ENCODE measurements around the gene CD82. TPM values are rescaled to one million over a fixed set of nuclear protein-coding genes. Genes with fewer than 3 reads are reported as not detected.

The CD82 gene
- 10 to 100 TPM; 18.9 to 69.4 (median 48.6) TPM for total RNA-seq
- long read RNA-seq, transcript CD82-201 (10 exons, 2,289 nt) = major isoform, 7 of 9 reads
- long read RNA-seq, partial matches to known transcripts = 1 of 9 reads
- long read RNA-seq, other reads (novel, unspliced or antisense) = 1 of 9 reads

DNA sequence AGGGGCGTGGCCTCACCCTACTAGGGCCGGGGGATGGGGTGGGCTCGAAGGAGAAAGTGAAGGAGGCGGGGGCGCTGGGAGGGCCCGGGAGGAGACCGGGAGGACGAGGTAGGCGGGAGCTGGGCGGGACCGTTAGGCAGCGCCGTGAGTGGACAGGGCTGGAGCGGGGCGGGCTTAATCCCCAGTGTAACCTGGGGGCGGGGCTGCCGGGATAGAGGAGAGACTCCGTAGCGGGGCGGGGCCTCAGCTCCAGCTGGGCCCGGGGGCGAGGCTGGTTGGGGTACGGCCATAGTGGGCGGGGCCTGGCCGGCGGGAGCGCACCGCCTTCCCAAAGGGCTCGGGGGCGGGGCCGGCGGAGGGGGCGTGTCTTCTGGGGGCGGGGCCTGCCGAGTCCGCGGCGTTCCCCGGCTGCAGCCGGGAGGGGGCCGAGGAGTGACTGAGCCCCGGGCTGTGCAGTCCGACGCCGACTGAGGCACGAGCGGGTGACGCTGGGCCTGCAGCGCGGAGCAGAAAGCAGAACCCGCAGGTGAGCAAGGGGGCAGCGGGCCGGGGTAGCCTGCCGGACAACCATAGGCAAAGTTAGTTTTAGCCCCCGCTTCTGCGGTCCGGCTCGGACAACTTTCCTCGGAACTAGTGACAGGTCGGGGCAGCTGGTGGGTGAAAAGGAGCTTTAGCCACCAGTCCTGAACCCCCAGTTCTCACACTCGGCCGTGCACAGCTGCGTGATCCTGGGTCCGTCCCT, at the start of gene CD82:
CD82 (plus strand) TSS at position 453 of the 742 bp plus-strand sequence. CDS start 29,000 bp downstream, outside the sequence.
- Histone ChIP-seq H3K27me3 (no peaks in the 10 kb centered on the region), H3K36me3 (no peaks in the 10 kb centered on the region), H3K9me3 (no peaks in the 10 kb centered on the region), H3K4me1 (peaks cover 0 to 20% (median 9%) of the 10 kb centered on the region in 4 donors), H3K27ac (peak within 1 kb of the TSS; percentile 93 to 98 (median 93)), H3K4me3 (peak within 1 kb of the TSS; percentile 67 to 70 (median 67))
- 0% methylated on average over 3 of the region's 64 CpGs for WGBS (ENCODE audit: insufficient coverage, low coverage, low lambda C conversion rate, missing lambda C conversion rate)
- intact Hi-C loops (cut with DNase I) = no loop called here
- ATAC-seq = peak; percentile 87 to 96 (median 93)
- TF ChIP-seq POLR2A (IDR thresholded peaks at IDR 0.05) (peak; percentile 85), CTCF (IDR thresholded peaks at IDR 0.05) (peak; percentile 21 to 39 (median 32))
- DNase-seq = peak; percentile 100

DNA sequence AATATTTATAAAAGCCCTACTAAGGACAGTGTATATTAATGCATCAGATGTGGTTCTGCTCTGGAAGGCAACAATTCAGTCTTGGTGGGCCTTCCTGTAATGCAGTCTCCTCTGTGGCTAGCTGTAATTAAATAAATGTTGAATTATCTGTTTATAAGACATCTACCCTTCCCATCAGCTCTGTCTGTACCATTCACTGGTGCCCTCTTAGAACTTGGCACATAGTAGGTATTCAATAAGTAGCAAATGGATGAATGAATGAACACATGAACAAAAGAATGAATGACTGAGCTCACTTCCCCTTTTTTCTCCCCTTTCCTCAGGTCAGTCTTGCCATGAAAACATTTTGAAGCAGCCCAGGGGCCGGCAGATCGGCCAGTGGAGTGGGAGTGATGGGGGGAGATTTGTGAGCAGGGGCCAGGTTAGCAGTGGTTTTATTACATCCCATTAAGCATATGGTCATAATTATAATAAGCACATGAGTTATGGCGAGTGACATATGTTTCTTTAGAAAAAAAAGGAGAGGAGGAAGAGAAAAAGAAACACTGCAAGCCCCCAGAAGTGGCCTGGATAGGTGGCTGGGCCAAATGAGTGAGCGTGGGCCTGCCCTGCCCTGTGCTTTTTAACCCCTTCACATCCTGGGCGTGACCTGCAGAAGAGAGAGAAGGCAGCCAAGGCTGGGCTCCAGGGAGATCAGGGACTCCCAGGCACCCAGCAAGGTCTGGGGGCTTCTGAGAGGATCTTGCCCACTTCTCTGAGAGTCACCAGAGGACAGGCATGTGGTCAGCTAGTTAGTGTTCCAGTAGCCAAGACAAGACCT, 48.6 kb upstream of the CD82 start:
- no peak overlapping the region for H3K4me3 ChIP-seq
- ATAC-seq (no peak), DNase-seq (no peak)
- intact Hi-C loops (cut with DNase I) = no loop called here
- 71% methylated on average over 4 of the region's 5 CpGs for WGBS (ENCODE audit: insufficient coverage, low coverage, low lambda C conversion rate, missing lambda C conversion rate)
- TF ChIP-seq POLR2A (IDR thresholded peaks at IDR 0.05) = no peak
- TF ChIP-seq CTCF (IDR thresholded peaks at IDR 0.05) = no peak
- no peaks in the 10 kb centered on the region for H3K4me1 ChIP-seq
- no peaks in the 10 kb centered on the region for H3K36me3 ChIP-seq
- no peaks in the 10 kb centered on the region for H3K9me3 ChIP-seq
- no peaks in the 10 kb centered on the region for H3K27me3 ChIP-seq
- H3K27ac ChIP-seq = no peak overlapping the region

- H3K36me3 ChIP-seq = no peaks in the 10 kb centered on the region
- no peak for DNase-seq
- 88% methylated on average over 2 of the region's 2 CpGs for WGBS (ENCODE audit: insufficient coverage, low coverage, low lambda C conversion rate, missing lambda C conversion rate)
- H3K9me3 ChIP-seq = no peaks in the 10 kb centered on the region
- H3K27ac ChIP-seq = no peak overlapping the region
- H3K4me3 ChIP-seq = no peak overlapping the region
- H3K4me1 ChIP-seq = no peaks in the 10 kb centered on the region
- TF ChIP-seq CTCF (IDR thresholded peaks at IDR 0.05) (no peak), POLR2A (IDR thresholded peaks at IDR 0.05) (no peak)
- intact Hi-C loops (cut with DNase I) = no loop called here
- H3K27me3 ChIP-seq = no peaks in the 10 kb centered on the region
- ATAC-seq = no peak
Observed at GRCh38 chr11:44517541-44517940, 47.9 kb upstream of the CD82 start.

- no peak for ATAC-seq
- no peak for DNase-seq
- no peaks in the 10 kb centered on the region for H3K27me3 ChIP-seq
- no peaks in the 10 kb centered on the region for H3K4me1 ChIP-seq
- no peaks in the 10 kb centered on the region for H3K36me3 ChIP-seq
- intact Hi-C loops (cut with DNase I) = no loop called here
- TF ChIP-seq POLR2A (IDR thresholded peaks at IDR 0.05) = no peak
- no peak for TF ChIP-seq CTCF (IDR thresholded peaks at IDR 0.05)
- H3K9me3 ChIP-seq = no peaks in the 10 kb centered on the region
- H3K27ac ChIP-seq = no peak overlapping the region
- H3K4me3 ChIP-seq = no peak overlapping the region
- 83% methylated on average over 1 of the region's 4 CpGs for WGBS (ENCODE audit: insufficient coverage, low coverage, low lambda C conversion rate, missing lambda C conversion rate)
Observed at GRCh38 chr11:44518968-44519550, 46.4 kb upstream of the CD82 start.

All from right lobe of liver (tissue), 6 donors.